Measurements from ENCODE around the gene NINJ1. TPM values are rescaled to one million over a fixed set of nuclear protein-coding genes. Genes with fewer than 3 reads are reported as not detected.
"Not testable (repeated sequence)": the region's sequence is repeated elsewhere in the genome, so short reads cannot be mapped to it uniquely, and the experiment has no call there.

Gene NINJ1
- total RNA-seq, 3 donors from 2014 or later: 19.5 to 68.9 (median 23.2) TPM

GRCh38 chr9:93118863-93119702 is 15.0 kb downstream of the NINJ1 start:
- H3K9me3 ChIP-seq: no peaks in the 10 kb centered on the region
- no peak for TF ChIP-seq CTCF (IDR thresholded peaks at IDR 0.05)
- no peaks in the 10 kb centered on the region for H3K36me3 ChIP-seq (ENCODE audit: low read depth)
- H3K4me1 ChIP-seq (ENCODE audit: low read depth): no peaks in the 10 kb centered on the region
- peak in 2 of 3 donors; percentile 25 to 40 for DNase-seq
- H3K4me3 ChIP-seq: no peak overlapping the region
- intact Hi-C loops (cut with DNase I, micrococcal nuclease): no loop called here
- ATAC-seq: no peak

GRCh38 chr9:93117924-93118862 is 15.9 kb downstream of the NINJ1 start:
- intact Hi-C loops (cut with DNase I, micrococcal nuclease): no loop called here
- ATAC-seq (no peak), DNase-seq (peak in 1 of 3 donors; percentile 22)
- Histone ChIP-seq H3K4me1 (ENCODE audit: low read depth) (no peaks in the 10 kb centered on the region), H3K36me3 (ENCODE audit: low read depth) (no peaks in the 10 kb centered on the region), H3K9me3 (no peaks in the 10 kb centered on the region), H3K4me3 (no peak overlapping the region)
- TF ChIP-seq CTCF (IDR thresholded peaks at IDR 0.05): no peak

- H3K4me1 ChIP-seq (ENCODE audit: low read depth); H3K9me3 ChIP-seq; H3K4me3 ChIP-seq; intact Hi-C loops (cut with DNase I, micrococcal nuclease); H3K36me3 ChIP-seq (ENCODE audit: low read depth); ATAC-seq: not testable (repeated sequence)
- peak in 2 of 3 donors; percentile 13 to 22 for DNase-seq
Observed at GRCh38 chr9:93117521-93117920, 16.5 kb downstream of the NINJ1 start.

GRCh38 chr9:93116072-93116961 is 17.7 kb downstream of the NINJ1 start:
- DNase-seq (peak; percentile 57 to 82 (median 65)), ATAC-seq (peak; percentile 48)
- Histone ChIP-seq H3K36me3 (ENCODE audit: low read depth) (no peaks in the 10 kb centered on the region), H3K4me1 (ENCODE audit: low read depth) (no peaks in the 10 kb centered on the region), H3K4me3 (no peak overlapping the region), H3K9me3 (no peaks in the 10 kb centered on the region)
- TF ChIP-seq CTCF (IDR thresholded peaks at IDR 0.05): no peak
- intact Hi-C loops (cut with DNase I, micrococcal nuclease): no loop called here

GRCh38 chr9:93115486-93116071 is 18.5 kb downstream of the NINJ1 start:
- peak in 1 of 3 donors; percentile 5 for DNase-seq
- intact Hi-C loops (cut with DNase I, micrococcal nuclease): no loop called here
- Histone ChIP-seq H3K9me3 (no peaks in the 10 kb centered on the region), H3K36me3 (ENCODE audit: low read depth) (no peaks in the 10 kb centered on the region), H3K4me1 (ENCODE audit: low read depth) (no peaks in the 10 kb centered on the region), H3K4me3 (no peak overlapping the region)
- no peak for ATAC-seq
- no peak for TF ChIP-seq CTCF (IDR thresholded peaks at IDR 0.05)

Data from mucosa of descending colon (tissue), 3 donors.